Thymus (tissue), 11 donors: ENCODE measurements around the gene TMEM202. TPM values are rescaled to one million over a fixed set of nuclear protein-coding genes. Genes with fewer than 3 reads are reported as not detected.
"Not testable (repeated sequence)": the region's sequence is repeated elsewhere in the genome, so short reads cannot be mapped to it uniquely, and the experiment has no call there.

Experiments used
- DNase-seq, 9 donors: peaks; one replicate each; pipeline ENCODE4 v3.0.0-alpha.2; 2013; ENCODE audit warnings: low spot score in 9 of 9, low read depth in 6 of 9, missing footprints in 1 of 9
- H3K27ac ChIP-seq, 2 donors: one replicate each; pipeline ENCODE4 v1.5.1; 2013; ENCODE audit warnings: control low read depth in 1 of 2, low read depth in 1 of 2, low read length in 1 of 2, mild to moderate bottlenecking in 1 of 2, moderate library complexity in 1 of 2
- H3K27me3 ChIP-seq, 2 donors: one replicate each; pipeline ENCODE4 v1.5.1; 2013; ENCODE audit warnings: low read length in 1 of 2; ENCODE audit not compliant: control insufficient read depth in 2 of 2, insufficient read depth in 1 of 2
- H3K36me3 ChIP-seq, 2 donors: one replicate each; pipeline ENCODE4 v1.5.1; 2013; ENCODE audit warnings: low read length in 1 of 2, mild to moderate bottlenecking in 1 of 2, moderate library complexity in 1 of 2; ENCODE audit not compliant: control insufficient read depth in 2 of 2, insufficient read depth in 2 of 2
- H3K4me1 ChIP-seq, 2 donors: one replicate each; pipeline ENCODE4 v1.5.1; 2013; ENCODE audit warnings: low read length in 2 of 2; ENCODE audit not compliant: control insufficient read depth in 2 of 2, insufficient read depth in 2 of 2
- H3K4me3 ChIP-seq, 2 donors: one replicate each; pipeline ENCODE4 v1.5.1; 2013; ENCODE audit warnings: low read length in 2 of 2, control low read depth in 1 of 2, mild to moderate bottlenecking in 1 of 2
- H3K9me3 ChIP-seq, 2 donors: one replicate each; pipeline ENCODE4 v1.5.1; 2013; ENCODE audit warnings: low read length in 1 of 2, mild to moderate bottlenecking in 1 of 2; ENCODE audit not compliant: control insufficient read depth in 2 of 2, insufficient read depth in 1 of 2
- WGBS: extraction: QIAGEN DNeasy Blood & Tissue Kit; methylation state at CpG from one replicate; pipeline ENCODE4 v1.1.7; 2013; 5-methylcytosine and 5-hydroxymethylcytosine counted together
- polyA plus RNA-seq: library from polyadenylated mRNA; stranded (reverse); fragments of 200-250 nt; gene quantifications from one replicate; pipeline ENCODE4 v1.2.3, GENCODE V29; 2013
- total RNA-seq: library from RNA; stranded (reverse); fragments of 120-200 nt; gene quantifications from one replicate; pipeline ENCODE4 v1.2.4, GENCODE V29; 2013
- donor health status: healthy.

TMEM202 gene
- total and polyA plus RNA-seq, 2 donors, result not detected

- not testable (repeated sequence) for H3K4me3 ChIP-seq, H3K27ac ChIP-seq, H3K27me3 ChIP-seq, H3K36me3 ChIP-seq, H3K4me1 ChIP-seq, H3K9me3 ChIP-seq, DNase-seq
- 92% methylated on average over 3 of the region's 3 CpGs for WGBS
These were observed 15.2 kb downstream of the TMEM202 start for GRCh38 chr15:72413337-72413736.

- WGBS, result 93% methylated on average over 2 of the region's 2 CpGs
- no peaks in the 10 kb centered on the region for H3K36me3 ChIP-seq
- H3K27me3 ChIP-seq, result no peaks in the 10 kb centered on the region
- H3K27ac ChIP-seq, result no peak overlapping the region
- H3K9me3 ChIP-seq, result no peaks in the 10 kb centered on the region
- no peaks in the 10 kb centered on the region for H3K4me1 ChIP-seq
- H3K4me3 ChIP-seq, result no peak overlapping the region
- DNase-seq, result no peak
These were observed 17.2 kb downstream of the TMEM202 start for GRCh38 chr15:72415304-72415703.

GRCh38 chr15:72419768-72420167 lies 21.7 kb downstream of the TMEM202 start:
- H3K27ac ChIP-seq, H3K4me3 ChIP-seq, H3K9me3 ChIP-seq, H3K4me1 ChIP-seq, H3K27me3 ChIP-seq, DNase-seq, H3K36me3 ChIP-seq: not testable (repeated sequence)
- WGBS, result 91% methylated on average over 3 of the region's 3 CpGs

DNA sequence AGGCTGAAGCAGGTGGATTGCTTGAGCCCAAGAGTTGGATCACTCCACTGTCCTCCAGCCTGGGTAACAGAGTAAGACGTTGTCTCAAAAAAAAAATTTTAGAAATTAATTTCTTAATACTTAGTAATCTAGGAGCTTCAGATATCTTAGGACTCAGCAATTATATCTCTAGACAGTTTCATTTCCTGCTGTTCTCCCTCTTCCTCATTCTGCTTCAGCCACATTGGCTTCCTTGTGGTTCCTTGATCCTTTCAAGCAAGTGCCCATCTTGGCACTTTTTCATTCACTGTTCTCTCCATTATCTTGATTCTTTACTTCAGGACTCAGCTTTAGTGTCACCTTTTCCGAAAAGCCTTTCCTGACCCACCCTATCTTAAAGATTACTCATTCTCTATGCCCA lies 22.5 kb downstream of the TMEM202 start:
- H3K4me3 ChIP-seq, result no peak overlapping the region
- 46% methylated on average over 2 of the region's 2 CpGs for WGBS
- H3K4me1 ChIP-seq, result no peaks in the 10 kb centered on the region
- H3K9me3 ChIP-seq, result no peaks in the 10 kb centered on the region
- DNase-seq, result no peak
- no peaks in the 10 kb centered on the region for H3K27me3 ChIP-seq
- no peaks in the 10 kb centered on the region for H3K36me3 ChIP-seq
- H3K27ac ChIP-seq, result no peak overlapping the region

- DNase-seq, result no peak
- no peak overlapping the region for H3K27ac ChIP-seq
- H3K4me3 ChIP-seq, result no peak overlapping the region
- WGBS, result 84% methylated on average over 1 of the region's 1 CpG
- no peaks in the 10 kb centered on the region for H3K4me1 ChIP-seq
- H3K36me3 ChIP-seq, result no peaks in the 10 kb centered on the region
- no peaks in the 10 kb centered on the region for H3K27me3 ChIP-seq
- H3K9me3 ChIP-seq, result no peaks in the 10 kb centered on the region
These were observed 23.4 kb downstream of the TMEM202 start for GRCh38 chr15:72421484-72421883.

GRCh38 chr15:72423256-72423655 lies 25.2 kb downstream of the TMEM202 start:
- Histone ChIP-seq H3K9me3 (no peaks in the 10 kb centered on the region), H3K4me1 (no peaks in the 10 kb centered on the region), H3K36me3 (no peaks in the 10 kb centered on the region), H3K27ac (no peak overlapping the region), H3K27me3 (no peaks in the 10 kb centered on the region), H3K4me3 (no peak overlapping the region)
- WGBS, result 95% methylated on average over 2 of the region's 2 CpGs
- no peak for DNase-seq

DNA sequence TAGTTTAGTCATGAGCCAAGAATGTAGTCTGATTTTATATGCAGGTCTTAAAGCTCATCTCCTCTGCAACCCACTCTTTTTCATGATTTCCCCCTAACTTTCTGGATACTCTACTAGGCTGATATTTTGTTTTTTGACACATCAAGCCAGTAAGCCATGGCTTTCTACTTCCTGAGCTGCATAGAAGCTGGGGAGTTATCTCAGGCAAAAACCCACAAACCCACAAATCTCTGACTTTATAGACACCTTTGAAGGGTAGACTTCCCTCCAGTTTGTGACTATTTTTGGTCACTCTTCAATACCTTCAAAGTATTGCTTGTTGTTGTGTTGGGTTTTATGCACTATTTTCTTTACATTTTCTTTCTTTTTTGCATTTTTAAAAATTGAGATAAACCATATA lies 28.6 kb downstream of the TMEM202 start:
- Histone ChIP-seq H3K9me3 (no peaks in the 10 kb centered on the region), H3K27ac (no peak overlapping the region), H3K27me3 (no peaks in the 10 kb centered on the region), H3K4me1 (no peaks in the 10 kb centered on the region), H3K36me3 (no peaks in the 10 kb centered on the region), H3K4me3 (no peak overlapping the region)
- DNase-seq, result no peak

DNA sequence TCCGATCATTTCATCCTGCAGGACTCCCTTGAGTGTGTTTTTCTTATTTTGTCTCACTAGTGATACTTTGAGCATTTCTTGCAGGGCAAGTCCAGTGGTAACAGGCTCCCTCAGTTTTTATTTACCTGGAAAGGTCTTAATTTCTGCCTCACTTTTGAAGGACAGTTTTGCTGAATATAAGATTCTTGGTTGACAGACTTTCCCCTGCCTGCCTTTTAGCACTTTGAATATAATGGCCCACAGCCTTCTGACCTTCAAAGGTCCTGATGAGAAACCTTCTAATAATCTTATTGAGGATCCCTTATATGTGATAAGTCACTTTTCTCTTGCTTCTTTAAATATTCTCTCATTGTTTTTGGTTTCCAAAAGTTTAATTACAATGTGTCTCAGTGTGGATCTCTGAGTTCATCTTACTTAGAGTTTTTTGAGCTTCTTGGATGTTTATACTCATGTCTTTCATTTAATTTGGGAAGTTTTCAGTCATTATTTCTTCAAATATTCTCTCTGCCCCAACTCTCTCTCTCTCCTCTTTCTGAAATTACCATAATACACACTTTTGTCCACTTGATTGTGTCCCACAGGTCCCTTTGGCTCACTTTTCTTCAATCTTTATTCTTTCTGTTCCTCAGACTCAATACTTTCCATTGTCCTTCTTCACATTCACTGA lies 39.7 kb downstream of the TMEM202 start:
- H3K36me3 ChIP-seq, result no peaks in the 10 kb centered on the region
- no peaks in the 10 kb centered on the region for H3K4me1 ChIP-seq
- H3K4me3 ChIP-seq, result no peak overlapping the region
- WGBS, result 92% methylated on average over 1 of the region's 1 CpG
- H3K27me3 ChIP-seq, result no peaks in the 10 kb centered on the region
- no peak for DNase-seq
- H3K27ac ChIP-seq, result no peak overlapping the region
- H3K9me3 ChIP-seq, result no peaks in the 10 kb centered on the region

- not testable (repeated sequence) for H3K4me3 ChIP-seq, H3K27ac ChIP-seq, H3K4me1 ChIP-seq, H3K36me3 ChIP-seq, H3K27me3 ChIP-seq, DNase-seq, H3K9me3 ChIP-seq
- over 99% methylated on average over 3 of the region's 5 CpGs for WGBS
These were observed 44.7 kb downstream of the TMEM202 start for GRCh38 chr15:72442848-72443247.

- DNase-seq, result no peak
- WGBS, result 86% methylated on average over 1 of the region's 1 CpG
- Histone ChIP-seq H3K4me1 (no peaks in the 10 kb centered on the region), H3K27me3 (no peaks in the 10 kb centered on the region), H3K36me3 (no peaks in the 10 kb centered on the region), H3K4me3 (no peak overlapping the region), H3K9me3 (no peaks in the 10 kb centered on the region), H3K27ac (no peak overlapping the region)
These were observed 47.3 kb downstream of the TMEM202 start for GRCh38 chr15:72445426-72445825.
